Stromal cell of bone marrow (primary cell): Measurements from ENCODE around the gene MAML2.

Source experiments
- DNase-seq: peaks from one replicate; pipeline ENCODE4 v3.0.0-alpha.2; 2012; ENCODE audit warnings: low read depth

The MAML2 gene

GRCh38 chr11:96008161-96008720 lies 334.8 kb downstream of the MAML2 start:
- DNase-seq = no peak

GRCh38 chr11:96006037-96006436 lies 337.0 kb downstream of the MAML2 start:
- DNase-seq = no peak

- DNase-seq = no peak
Measured at GRCh38 chr11:96004862-96005261, 338.1 kb downstream of the MAML2 start.

- no peak for DNase-seq
Measured at GRCh38 chr11:96002754-96003290, 340.2 kb downstream of the MAML2 start.

DNA sequence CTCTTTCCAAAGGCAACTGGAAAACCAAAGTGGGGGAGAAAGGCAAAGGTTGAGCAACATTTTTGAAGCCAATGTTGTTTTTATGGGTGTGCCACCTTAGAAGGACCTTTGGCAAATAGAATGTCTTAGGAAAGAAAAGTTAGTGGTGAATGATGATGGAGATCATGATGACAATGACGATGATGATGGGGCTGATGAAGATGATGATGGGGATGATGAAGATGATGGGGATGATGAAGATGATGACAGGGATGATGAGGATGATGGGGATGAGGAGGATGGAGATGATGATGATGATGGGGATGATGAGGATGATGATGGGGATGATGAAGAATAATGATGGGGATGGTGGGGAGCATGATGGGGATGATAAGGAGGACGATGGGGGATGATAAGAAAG lies 340.7 kb downstream of the MAML2 start:
- no peak for DNase-seq

DNA sequence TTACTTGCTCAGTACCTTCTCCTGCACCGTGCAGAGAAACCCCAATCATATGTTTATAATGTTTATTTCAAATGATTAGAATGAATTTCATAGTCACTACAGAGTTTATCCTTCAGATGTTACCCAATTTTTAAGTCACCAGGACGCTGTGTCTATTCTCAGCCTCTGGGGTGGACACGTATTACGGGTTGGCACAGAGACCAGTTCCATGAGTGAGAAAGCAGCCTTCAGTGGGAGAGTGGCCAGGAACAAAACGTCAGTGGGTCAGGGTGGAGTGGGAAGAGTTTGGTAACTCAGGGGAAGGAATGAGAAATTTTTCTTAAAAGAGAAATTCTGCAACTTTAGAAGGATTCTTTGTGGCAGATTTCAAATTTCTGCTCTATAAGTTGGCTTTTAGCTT lies 342.0 kb downstream of the MAML2 start:
- DNase-seq = peak; percentile 97

DNA sequence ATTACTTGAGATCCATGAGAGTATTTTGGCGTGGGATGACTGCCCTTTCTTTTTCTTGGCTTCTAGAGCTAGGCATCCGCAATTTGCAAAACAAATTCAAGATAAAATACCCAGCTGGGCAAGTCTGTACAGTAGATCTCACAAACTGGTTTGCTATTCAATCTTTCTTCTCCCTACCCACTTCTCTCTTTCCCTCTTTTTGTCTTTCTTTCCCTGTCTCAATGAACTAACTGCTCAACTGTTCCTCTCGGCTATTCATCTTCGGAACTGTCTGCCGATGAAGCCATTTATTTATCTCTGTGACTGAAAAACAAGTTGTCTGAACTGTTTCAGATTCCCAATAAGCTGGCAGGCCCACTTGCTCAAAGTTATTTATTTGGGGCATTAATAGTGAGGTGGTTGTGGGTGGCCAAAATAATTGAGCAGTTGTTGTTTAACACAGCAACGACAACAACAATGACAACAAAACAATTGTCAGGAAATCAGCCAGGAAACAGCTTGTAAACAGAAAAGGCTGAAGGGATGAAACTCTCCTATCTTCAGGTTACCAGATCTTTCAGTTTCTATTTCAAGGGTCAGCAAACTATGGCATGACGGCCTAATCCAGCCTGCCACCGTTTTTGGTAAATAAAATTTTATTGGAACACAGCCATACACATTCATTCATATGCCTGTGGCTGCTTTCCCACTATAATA lies 343.1 kb downstream of the MAML2 start:
- DNase-seq = no peak

- DNase-seq = no peak
Measured at GRCh38 chr11:95996621-95997235, 346.3 kb downstream of the MAML2 start.

- no peak for DNase-seq
Measured at GRCh38 chr11:95994329-95994728, 348.7 kb downstream of the MAML2 start.

GRCh38 chr11:95993438-95994298 lies 349.3 kb downstream of the MAML2 start:
- no peak for DNase-seq

- DNase-seq = peak; percentile 65
Measured at GRCh38 chr11:95991545-95991944, 351.4 kb downstream of the MAML2 start.

GRCh38 chr11:95991101-95991500 lies 351.9 kb downstream of the MAML2 start:
- no peak for DNase-seq

DNA sequence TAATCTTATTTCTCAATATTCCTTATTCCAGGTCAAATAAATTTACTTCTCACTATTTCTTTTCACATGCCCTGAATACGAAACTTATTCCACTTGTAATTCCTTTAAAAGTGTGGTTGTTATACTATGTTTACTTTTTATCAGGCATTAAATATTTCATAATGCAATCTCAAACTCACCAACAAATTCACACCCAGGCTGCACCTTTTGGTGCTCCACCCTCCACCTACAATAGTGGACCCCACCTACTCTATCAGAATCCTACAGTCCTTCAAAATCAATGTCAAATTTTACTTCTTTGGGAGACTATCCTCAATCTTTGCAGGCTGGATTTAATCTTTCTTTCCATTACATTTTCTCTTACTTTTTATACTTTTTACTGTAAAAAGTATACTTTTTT lies 353.2 kb downstream of the MAML2 start:
- no peak for DNase-seq

GRCh38 chr11:95989076-95989605 lies 353.9 kb downstream of the MAML2 start:
- DNase-seq = no peak

DNA sequence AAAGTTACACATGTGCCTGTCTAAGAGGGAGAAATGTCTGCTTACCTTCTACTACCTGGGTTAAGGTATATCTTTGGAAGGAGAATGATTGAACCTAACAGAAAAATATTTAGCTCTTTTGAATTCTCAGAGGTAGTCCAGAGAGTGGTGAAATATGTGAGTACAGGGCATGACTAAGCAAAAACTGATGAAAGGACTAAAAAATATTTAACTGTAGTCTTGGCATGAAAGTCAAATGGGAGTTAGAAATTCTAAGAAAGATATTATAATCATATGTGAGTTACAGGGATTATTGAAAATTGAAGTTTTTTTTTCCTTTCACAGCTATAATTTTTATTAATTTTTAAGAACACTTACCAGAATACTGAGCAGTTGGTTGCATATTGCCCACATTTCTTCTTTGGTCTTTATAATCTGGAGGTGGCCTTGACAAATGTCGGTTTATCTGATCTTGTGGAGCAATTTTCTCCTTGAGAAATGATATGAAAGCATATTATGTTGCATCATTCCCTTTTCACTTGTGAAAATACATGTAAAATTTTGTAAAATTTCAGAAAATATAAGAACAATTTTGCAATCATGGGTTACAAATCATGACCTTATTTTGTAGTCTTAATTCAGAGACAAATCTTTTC lies 357.7 kb downstream of the MAML2 start:
- DNase-seq = no peak

- DNase-seq = no peak
Measured at GRCh38 chr11:95984072-95984471, 358.9 kb downstream of the MAML2 start.

DNA sequence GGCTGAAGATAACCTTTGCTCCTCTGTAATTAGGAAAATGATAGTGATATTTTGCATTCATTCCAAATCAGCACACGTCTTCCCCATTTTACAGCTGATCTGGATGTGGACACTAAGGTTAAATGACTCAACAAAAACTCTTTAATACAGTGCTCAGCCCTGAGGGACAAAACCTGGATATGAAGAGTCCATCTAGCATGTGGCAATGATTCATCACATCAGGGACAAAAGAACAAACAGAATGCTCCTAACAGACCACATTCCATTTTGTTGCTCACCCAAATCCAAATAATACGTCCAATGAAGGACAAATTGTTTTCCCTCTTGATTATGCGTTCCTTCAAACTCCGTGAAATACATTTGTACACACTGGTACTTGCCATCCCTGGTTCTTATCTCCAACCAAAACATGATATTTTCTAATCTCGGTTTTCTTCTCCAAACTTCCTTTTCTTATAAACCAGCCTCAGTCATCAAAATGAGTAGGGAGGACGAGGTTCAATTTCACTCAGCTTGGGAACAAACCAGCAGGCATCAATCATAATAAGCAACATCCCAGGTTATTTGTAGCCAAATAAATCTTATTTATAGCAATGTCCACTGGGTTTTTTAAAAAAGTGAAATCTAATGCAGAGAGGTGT lies 365.3 kb downstream of the MAML2 start:
- no peak for DNase-seq

DNA sequence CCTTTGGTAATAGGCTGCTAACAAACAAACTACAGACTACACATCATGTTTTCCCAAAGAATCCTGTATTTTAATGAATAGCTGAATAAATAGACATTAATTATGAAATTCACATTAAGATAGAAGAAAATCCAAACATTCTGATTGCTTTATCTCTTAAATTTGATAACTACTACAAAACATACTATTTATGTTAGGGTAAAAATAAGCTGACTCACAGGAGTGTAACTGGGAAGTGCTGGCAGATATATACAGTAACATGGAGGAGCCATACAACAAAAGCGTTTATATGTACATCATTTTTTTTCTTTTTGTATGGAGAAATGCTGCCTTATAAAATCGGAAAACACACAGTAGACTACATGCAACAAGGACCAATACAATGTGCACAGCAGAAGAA lies 366.4 kb downstream of the MAML2 start:
- DNase-seq = no peak

- no peak for DNase-seq
Measured at GRCh38 chr11:95975343-95975742, 367.7 kb downstream of the MAML2 start.

DNA sequence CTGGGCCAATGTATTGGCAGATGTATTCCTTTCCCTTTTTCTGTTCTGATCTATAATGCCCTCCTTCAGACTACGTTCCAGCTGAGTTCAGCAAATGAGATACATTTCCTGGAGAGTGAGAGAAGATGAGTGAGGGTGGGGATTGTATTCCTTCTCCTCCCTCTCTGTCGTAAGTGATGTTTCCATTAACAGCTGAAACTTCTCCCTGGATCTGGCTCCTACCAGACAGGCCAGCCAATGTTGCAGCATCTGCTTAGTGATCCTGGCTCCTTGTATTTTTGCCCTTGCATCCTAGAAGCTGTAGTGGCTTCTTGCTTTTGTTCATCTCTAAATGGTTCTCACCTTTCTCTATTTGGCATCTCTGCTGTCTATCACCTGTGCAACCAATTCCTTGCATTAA lies 370.9 kb downstream of the MAML2 start:
- no peak for DNase-seq

- peak; percentile 3 for DNase-seq
Measured at GRCh38 chr11:95968585-95968984, 374.4 kb downstream of the MAML2 start.
